ENCODE measurements around the gene DCK.

Gene DCK

DNA sequence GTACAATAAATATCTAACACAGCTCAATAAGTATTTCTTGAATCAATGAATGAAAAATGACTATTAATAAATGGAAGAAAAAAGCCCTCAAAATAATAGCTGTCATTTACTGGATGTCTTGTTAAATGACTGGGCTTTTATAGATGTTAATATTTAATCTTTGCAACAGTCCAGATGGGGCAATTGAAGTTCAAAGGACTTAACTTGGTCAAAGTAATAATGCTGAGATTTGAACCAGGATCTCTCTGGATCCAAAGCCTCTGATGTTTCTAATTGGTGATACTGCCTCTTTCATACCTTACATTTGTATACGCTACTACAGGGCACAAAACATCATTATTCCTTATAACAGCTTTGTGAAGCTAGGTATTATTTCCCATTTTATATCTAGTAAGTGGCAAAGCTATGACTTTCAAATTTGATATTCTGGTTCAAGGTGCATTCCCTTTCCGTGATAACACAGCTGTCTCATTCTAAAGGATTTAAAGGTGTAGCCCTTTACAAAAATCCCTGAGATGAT, 72.6 kb downstream of the DCK start:
- no peak for DNase-seq

DNA sequence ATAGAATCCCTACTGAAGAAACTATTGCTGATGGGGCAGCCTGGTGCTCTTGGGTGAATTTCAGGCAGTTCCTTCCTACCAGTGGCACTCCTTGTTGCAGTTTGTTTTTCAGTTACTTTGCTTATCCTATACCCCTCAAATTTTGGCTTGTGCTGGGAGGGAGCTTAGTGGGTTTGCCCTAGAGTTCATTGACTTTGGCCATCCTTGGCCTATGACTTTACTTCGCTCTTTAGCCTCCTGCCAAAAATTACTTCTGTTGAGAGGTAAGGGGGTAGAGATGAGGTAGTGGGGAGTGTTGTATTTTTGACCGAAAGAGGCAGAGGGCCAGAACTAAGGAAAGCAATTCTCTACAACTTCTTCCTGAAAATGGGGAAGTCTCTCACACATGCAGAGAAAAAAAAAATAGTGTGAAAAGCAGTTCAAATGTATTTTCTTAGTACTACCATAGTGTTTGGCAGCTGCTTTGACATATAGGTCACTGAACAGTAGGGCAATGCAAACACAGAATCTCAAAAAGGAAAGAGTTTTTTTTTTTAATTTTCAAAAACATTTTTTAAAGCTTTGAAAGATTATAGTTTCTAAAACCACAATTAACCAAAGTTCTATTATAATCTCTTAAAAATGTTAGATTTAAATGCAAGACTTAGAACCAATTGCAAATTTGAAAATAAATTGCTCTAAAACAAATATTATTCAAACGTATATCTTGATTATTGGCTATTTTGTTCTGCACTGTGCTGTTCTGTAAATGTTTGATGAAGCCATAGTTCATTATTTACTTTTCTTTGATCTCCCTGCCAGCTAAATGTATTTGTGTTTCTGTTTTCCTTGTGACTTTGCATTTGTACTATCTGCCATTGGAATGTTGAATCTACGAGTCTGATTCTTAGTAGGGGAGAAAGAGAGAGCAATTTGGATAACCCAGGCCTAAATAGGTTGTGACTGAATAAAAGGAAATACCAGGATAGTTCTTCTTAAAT, 73.6 kb downstream of the DCK start:
- DNase-seq = no peak

DNA sequence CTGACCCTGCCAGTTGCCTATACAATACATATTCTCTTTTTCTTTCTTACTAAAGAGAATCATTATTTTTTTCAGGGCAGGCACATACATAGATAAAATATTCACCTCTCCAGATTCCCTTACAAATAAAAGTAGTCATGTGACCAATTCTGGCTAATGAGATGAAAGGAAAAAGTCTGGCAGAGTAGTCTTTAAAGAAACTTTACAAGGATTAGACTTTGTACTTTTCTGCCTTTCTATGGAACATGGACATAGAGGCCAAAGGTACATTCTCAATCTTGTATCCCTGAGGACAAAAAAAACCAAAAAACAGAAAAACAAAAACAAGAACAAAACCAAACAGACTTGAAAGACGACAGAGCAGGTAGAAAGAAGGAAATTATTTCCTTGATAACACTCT, 75.6 kb downstream of the DCK start:
- no peak for DNase-seq

DNA sequence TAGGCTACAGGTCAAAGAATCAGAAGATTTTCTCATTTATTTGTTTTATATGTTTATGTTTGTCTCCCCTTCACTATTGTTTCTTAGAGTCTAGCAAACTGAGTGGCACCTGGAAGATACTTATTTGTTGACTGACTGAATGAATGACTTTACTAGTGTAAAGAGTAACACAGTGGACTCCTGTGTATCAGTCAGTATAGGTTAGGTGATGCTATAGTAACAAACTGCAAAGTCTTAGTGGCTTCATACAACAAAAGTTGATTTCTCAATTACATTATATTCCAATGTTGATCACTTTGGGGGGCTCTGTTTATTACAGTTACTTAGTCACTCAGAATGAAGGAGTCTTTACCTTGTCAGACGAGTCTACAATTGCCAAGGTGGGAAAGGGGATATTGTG, 76.6 kb downstream of the DCK start:
- no peak for DNase-seq

- DNase-seq = no peak
Measured at GRCh38 chr4:71074452-71075299, 81.2 kb downstream of the DCK start.

Data from fibroblast of upper back skin (primary cell).